Psoas muscle (tissue), 8 donors: ENCODE data around the gene ABRACL. TPM values are rescaled to one million over a fixed set of nuclear protein-coding genes. Genes with fewer than 3 reads are reported as not detected.

Experiments
- ATAC-seq, 4 donors: fragments of 200-7000 bp; cut with Tn5 transposase; one replicate each; pipeline ENCODE4 v1.9.1; 2020; ENCODE audit warnings: moderate library complexity in 3 of 4, mild to moderate bottlenecking in 2 of 4
- DNase-seq, 2 donors: peaks; one replicate each; pipeline ENCODE4 v3.0.0-alpha.2; 2020
- H3K27ac ChIP-seq: fragments of 200-600 bp; one replicate; pipeline ENCODE4 v1.8.0; 2022
- H3K27me3 ChIP-seq, 3 donors: fragments of 200-600 bp in 1 of 3; one replicate each; pipeline versions ENCODE4 v1.6.1 to v1.8.0; 2013 to 2022; ENCODE audit warnings: low read length in 2 of 3, mild to moderate bottlenecking in 2 of 3, moderate library complexity in 1 of 3; ENCODE audit not compliant: insufficient read depth in 3 of 3
- H3K36me3 ChIP-seq, 2 donors: fragments of 200-600 bp in 1 of 2; one replicate each; pipeline versions ENCODE4 v1.6.1 to v1.8.0; 2013 to 2022; ENCODE audit warnings: low read depth in 1 of 2, mild to moderate bottlenecking in 1 of 2, moderate library complexity in 1 of 2; ENCODE audit not compliant: insufficient read depth in 1 of 2
- H3K4me1 ChIP-seq: fragments of 200-600 bp; one replicate; pipeline ENCODE4 v1.8.0; 2022
- H3K4me3 ChIP-seq: fragments of 200-600 bp; one replicate; pipeline ENCODE4 v1.8.0; 2022; ENCODE audit warnings: mild to moderate bottlenecking
- H3K9me3 ChIP-seq: fragments of 200-600 bp; one replicate; pipeline ENCODE4 v1.8.0; 2022
- CTCF ChIP-seq: fragments of 200-600 bp; IDR thresholded peaks from one replicate; pipeline ENCODE4 v1.8.0; 2022; ENCODE audit warnings: antibody characterized with exemption
- WGBS, 3 donors: extraction: QIAGEN DNeasy Blood & Tissue Kit; methylation state at CpG; one replicate each; pipeline versions ENCODE4 v1.1.6 to v1.1.7; 2013; 5-methylcytosine and 5-hydroxymethylcytosine counted together
- intact Hi-C, 2 donors: fragments of 100-400 bp; cut with DNase I; formaldehyde crosslinking; loops; one replicate each; pipeline versions ENCODE4 v1.11.0 to v1.14.2; 2022
- polyA plus RNA-seq, 3 donors: library from polyadenylated mRNA; stranded (reverse); fragments of 200-250 nt; gene quantifications; one replicate each; pipeline ENCODE4 v1.2.3, GENCODE V29; 2013
- total RNA-seq, 4 donors: library from RNA; stranded (reverse); fragmentation: NEBNext Ultra II Directional in 2 of 4; extraction: Animal tissue kit (Norgen Biotek cat#: 25700) in 2 of 4; gene quantifications; one replicate each; pipeline versions ENCODE4 v1.2.1 to v1.2.4, GENCODE V29; 2021 to 2023
- donor health status: healthy with polysubstance abuse.
- donor health status: DM: no; HTN: no; CAD: no; lungs with moderate emphysema.
- donor health status: Bipolar disorder and iron deficiency.
- donor health status: healthy.
- donor health status: DM: yes; HTN: yes; CAD: no.
- donor health status: DM: no; HTN: no; CAD: no.
- donor health status: DM: no; HTN: no; CAD: no.
- donor health status: DM: yes; HTN: yes; CAD: no.

ABRACL gene
- total and polyA plus RNA-seq, 7 donors = 0.92 to 6.3 (median 2.2) TPM

GRCh38 chr6:139073118-139073517 is 44.6 kb downstream of the ABRACL start:
- no peak overlapping the region for H3K27ac ChIP-seq
- no peaks in the 10 kb centered on the region for H3K4me1 ChIP-seq
- no peaks in the 10 kb centered on the region for H3K36me3 ChIP-seq
- WGBS, 3 donors = 87 to 92% (median 91%) methylated on average over 2 of the region's 2 CpGs
- no peak for TF ChIP-seq CTCF
- DNase-seq (no peak), ATAC-seq (no peak)
- no peaks in the 10 kb centered on the region for H3K27me3 ChIP-seq
- intact Hi-C loops = no loop called here
- H3K9me3 ChIP-seq = no peaks in the 10 kb centered on the region
- H3K4me3 ChIP-seq = no peak overlapping the region

- ATAC-seq (no peak), DNase-seq (no peak)
- no peaks in the 10 kb centered on the region for H3K36me3 ChIP-seq
- H3K9me3 ChIP-seq = no peaks in the 10 kb centered on the region
- intact Hi-C loops = no loop called here
- H3K27ac ChIP-seq = no peak overlapping the region
- WGBS, 3 donors = 71 to 73% (median 73%) methylated on average over 2 of the region's 2 CpGs
- no peak for TF ChIP-seq CTCF
- peaks cover 11% of the 10 kb centered on the region for H3K4me1 ChIP-seq
- no peaks in the 10 kb centered on the region for H3K27me3 ChIP-seq
- no peak overlapping the region for H3K4me3 ChIP-seq
Observed at GRCh38 chr6:139079018-139079417, 50.5 kb downstream of the ABRACL start.

GRCh38 chr6:139080255-139080920 is 51.8 kb downstream of the ABRACL start:
- Histone ChIP-seq H3K9me3 (no peaks in the 10 kb centered on the region), H3K36me3 (no peaks in the 10 kb centered on the region), H3K4me1 (peaks cover 11% of the 10 kb centered on the region), H3K4me3 (no peak overlapping the region), H3K27ac (peak overlapping the region; percentile 56), H3K27me3 (no peaks in the 10 kb centered on the region)
- no peak for TF ChIP-seq CTCF
- DNase-seq (peak in 1 of 2 donors; percentile 67), ATAC-seq (peak; percentile 92 to 100 (median 98))
- intact Hi-C loops = no loop called here
- WGBS, 3 donors = 25 to 43% (median 29%) methylated on average over 1 of the region's 1 CpG

GRCh38 chr6:139081471-139081870 is 52.9 kb downstream of the ABRACL start:
- Histone ChIP-seq H3K4me3 (no peak overlapping the region), H3K36me3 (no peaks in the 10 kb centered on the region), H3K4me1 (peaks cover 11% of the 10 kb centered on the region), H3K9me3 (no peaks in the 10 kb centered on the region), H3K27ac (no peak overlapping the region), H3K27me3 (no peaks in the 10 kb centered on the region)
- ATAC-seq (no peak), DNase-seq (no peak)
- 83 to 95% (median 88%) methylated on average over 4 of the region's 4 CpGs for WGBS, 3 donors
- TF ChIP-seq CTCF = no peak
- intact Hi-C loops = no loop called here

GRCh38 chr6:139082370-139082769 is 53.8 kb downstream of the ABRACL start:
- WGBS, 3 donors = 84 to 88% (median 87%) methylated on average over 5 of the region's 5 CpGs
- TF ChIP-seq CTCF = no peak
- H3K9me3 ChIP-seq = no peaks in the 10 kb centered on the region
- H3K4me1 ChIP-seq = peaks cover 11% of the 10 kb centered on the region
- DNase-seq (no peak), ATAC-seq (no peak)
- H3K27ac ChIP-seq = no peak overlapping the region
- H3K27me3 ChIP-seq = no peaks in the 10 kb centered on the region
- no peak overlapping the region for H3K4me3 ChIP-seq
- no peaks in the 10 kb centered on the region for H3K36me3 ChIP-seq
- intact Hi-C loops = no loop called here
